Choroid plexus epithelial cell (primary cell): ENCODE data around the gene SEPTIN5.
A peak's percentile ranks its signal among the peaks of the same experiment; 100 is the strongest.

Source experiments
- DNase-seq: peaks from one replicate; pipeline ENCODE4 v3.0.0-alpha.2; 2010; ENCODE audit warnings: low read depth
- H3K4me3 ChIP-seq: 2 replicates; pipeline ENCODE4 v1.5.1; 2011; ENCODE audit warnings: low read depth, mild to moderate bottlenecking, control low read depth, low read length, moderate library complexity
- TF ChIP-seq, protein P1 (sequence below): conservative IDR thresholded peaks from 2 replicates; pipeline ENCODE4 v1.5.1; 2011; ENCODE audit warnings: low read depth, mild to moderate bottlenecking, control low read depth, inconsistent platforms, low read length, moderate library complexity

SEPTIN5 gene

DNA sequence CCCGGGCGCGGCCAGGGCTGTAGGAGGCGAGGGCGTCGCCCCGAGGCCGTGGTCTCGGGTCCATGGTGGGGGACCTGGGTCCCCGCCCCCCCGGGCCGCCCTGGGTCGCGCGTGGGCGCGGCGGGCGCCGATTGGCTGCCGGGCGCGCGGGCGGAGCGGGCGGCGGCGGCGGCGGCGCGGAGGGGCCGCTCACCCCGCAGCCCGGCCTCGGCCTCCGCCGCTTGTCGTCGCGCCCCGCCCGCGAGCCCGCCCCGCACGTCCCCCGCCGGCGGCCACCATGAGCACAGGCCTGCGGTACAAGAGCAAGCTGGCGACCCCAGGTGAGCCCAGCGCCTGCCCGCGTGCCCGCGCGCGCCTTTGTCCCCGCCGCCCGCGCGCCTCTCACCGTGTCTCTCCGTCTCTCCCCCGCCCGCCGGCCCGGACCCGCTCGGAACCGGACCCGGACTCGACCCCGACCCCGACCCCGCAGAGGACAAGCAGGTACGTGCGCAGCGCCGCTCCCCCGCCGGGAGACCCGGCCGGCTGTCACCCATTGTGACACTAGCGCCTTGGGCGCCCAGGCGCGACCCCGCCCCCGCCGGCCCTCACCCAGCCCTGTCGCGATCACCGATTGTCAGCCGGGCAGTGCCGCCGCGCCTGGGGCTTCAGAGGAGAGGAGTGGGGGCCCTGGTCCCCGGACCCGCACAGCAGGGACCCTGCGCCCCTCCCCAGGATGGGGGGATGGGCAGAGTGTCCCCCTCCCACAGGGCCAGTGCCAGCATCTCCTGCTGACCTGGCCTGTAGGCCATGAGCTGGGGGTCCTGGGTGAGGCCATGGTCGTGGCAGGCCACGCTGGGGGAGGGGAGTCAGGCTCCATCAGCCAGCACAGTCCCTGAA lies at the start of gene SEPTIN5:
Gene SEPTIN5 (plus strand): TSS at position 192 of the 876 bp plus-strand sequence. CDS start 86 bp downstream, at position 278.
- H3K4me3 ChIP-seq, result peak within 1 kb of the TSS; percentile 63
- DNase-seq, result no peak
- TF ChIP-seq, protein P1, sequence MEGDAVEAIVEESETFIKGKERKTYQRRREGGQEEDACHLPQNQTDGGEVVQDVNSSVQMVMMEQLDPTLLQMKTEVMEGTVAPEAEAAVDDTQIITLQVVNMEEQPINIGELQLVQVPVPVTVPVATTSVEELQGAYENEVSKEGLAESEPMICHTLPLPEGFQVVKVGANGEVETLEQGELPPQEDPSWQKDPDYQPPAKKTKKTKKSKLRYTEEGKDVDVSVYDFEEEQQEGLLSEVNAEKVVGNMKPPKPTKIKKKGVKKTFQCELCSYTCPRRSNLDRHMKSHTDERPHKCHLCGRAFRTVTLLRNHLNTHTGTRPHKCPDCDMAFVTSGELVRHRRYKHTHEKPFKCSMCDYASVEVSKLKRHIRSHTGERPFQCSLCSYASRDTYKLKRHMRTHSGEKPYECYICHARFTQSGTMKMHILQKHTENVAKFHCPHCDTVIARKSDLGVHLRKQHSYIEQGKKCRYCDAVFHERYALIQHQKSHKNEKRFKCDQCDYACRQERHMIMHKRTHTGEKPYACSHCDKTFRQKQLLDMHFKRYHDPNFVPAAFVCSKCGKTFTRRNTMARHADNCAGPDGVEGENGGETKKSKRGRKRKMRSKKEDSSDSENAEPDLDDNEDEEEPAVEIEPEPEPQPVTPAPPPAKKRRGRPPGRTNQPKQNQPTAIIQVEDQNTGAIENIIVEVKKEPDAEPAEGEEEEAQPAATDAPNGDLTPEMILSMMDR, result no peak

DNA sequence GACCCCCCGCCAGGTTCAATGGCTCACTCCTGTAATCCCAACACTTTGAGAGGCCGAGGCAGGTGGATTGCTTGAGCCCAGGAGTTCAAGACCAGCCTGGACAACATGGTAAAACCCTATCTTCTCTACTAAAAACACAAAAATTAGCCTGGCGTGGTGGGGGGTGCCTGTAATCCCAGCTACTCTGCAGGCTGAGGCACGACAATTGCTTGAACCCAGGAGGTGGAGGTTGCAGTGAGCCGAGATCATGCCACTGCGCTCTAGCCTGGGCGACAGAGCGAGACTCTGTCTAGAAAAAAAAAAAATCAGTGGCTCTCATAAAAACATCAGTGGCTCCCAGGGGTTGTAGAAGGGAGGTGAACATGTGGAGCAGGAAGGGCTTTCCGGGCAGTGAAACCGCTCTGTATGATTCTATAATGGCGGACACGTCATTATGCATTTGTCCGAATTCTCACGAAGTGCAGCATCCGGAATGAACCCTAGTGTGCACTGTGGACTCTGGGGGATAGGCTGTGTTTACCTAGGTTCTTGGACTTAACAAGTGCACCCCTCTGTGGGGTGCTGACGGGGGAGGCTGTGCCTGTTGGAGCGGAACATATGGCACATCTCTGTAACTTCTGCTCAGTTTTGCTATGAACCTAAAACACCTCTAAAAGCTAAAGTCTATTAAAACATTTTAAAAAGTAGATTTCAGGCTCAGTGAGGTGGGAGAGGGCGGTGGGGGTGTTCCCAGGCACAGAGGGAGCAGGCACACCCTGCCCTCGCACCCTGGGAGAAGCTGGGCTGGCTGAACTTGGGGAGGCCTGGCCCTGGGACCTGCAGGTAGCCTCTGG lies 49.1 kb upstream of the SEPTIN5 start:
- TF ChIP-seq, protein P1, result no peak
- no peak for DNase-seq
- H3K4me3 ChIP-seq, result no peak overlapping the region

DNA sequence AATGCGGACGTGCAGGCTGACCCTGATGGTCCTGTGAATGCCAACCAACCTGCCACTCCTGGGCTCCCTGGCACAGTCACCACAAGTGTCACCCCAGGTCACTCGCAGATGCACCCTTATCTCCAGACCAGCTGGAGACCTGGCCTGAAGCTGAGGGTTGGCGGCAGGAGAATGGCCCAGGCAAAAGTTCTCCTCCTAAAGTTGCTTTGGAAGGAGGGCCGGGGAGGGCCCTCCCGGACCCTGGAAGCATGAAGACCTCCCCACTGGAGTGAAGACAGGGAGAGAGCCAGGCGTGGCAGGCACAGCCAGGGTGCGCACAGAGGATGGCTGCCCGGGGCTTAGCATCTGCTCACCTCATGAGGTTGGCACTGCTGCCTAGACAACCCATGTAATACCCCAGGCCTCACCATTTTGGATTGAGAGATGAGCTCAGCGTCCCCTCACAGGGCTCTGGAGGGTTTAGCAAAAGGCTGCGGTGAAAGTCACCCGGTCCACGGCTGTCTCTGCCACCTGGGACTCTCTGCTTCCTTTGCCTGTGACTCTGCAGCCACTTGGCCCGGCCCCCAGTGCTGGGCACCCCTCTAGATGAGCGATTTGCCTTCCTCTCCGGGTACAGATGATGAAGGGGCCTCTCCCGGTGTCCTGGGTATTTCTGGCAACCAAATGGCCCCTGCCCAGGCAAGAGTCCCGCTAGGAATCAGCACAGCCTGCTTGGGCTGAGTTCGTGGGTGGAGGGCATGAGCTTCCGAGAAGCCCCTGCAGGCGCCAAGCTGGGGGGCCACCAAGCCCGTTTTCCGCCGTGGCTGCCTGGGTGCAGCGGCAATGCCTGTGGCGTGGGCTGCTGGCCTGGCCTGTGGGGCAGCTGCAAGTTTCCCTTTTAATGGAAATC lies 48.3 kb upstream of the SEPTIN5 start:
- TF ChIP-seq, protein P1, result no peak
- no peak overlapping the region for H3K4me3 ChIP-seq
- no peak for DNase-seq

GRCh38 chr22:19666673-19667593 lies 47.4 kb upstream of the SEPTIN5 start:
- H3K4me3 ChIP-seq, result no peak overlapping the region
- TF ChIP-seq, protein P1, result no peak
- peak; percentile 77 for DNase-seq

DNA sequence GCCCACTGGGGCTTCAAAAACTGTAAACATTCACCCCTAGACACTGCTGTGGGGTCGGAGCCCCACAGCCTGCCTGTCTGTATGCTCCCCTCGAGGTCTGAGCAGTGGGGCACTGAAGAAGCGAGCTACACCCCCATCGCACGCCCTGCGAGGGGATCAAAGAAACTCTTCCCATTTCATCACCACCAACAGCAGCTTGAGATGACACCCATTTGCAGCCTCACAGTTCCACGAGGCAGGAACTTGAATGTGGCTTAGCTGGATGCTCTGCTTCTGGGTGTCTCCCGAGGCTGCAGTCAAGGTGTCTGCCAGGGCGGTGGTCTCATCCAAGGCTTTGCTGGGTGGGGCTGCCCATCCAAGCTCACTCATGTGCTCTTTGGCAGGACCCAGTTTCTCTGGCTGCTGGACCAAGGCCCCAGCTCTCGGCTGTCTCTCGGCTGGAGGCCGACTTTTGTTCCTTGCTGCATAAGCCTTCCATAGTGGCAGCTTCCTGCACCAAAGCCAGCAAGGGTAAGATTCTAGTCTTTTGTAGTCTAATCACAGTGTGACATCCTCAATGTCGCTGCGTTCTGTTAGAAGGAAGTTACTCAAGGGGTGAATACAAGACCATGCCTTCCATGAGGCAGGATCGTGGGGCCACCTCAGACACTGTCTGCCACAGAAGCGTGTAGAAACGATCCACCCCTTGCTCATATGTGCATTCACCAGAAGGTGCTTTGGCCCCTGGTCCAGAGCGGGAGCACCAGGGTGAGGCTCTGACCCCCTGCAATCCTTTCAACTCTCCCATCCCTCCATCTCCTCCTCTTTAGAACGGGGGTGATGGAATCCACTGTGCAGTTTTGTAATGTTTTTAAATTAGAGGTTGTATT lies 46.2 kb upstream of the SEPTIN5 start:
- H3K4me3 ChIP-seq, result no peak overlapping the region
- TF ChIP-seq, protein P1, result no peak
- DNase-seq, result no peak
